HFFc6 (cell line): ENCODE data around the gene ANKRD2. TPM values are rescaled to one million over a fixed set of nuclear protein-coding genes. Genes with fewer than 3 reads are reported as not detected.
A peak's percentile ranks its signal among the peaks of the same experiment; 100 is the strongest.

ENCODE experiments used
- DNase-seq: peaks from one replicate; pipeline ENCODE4 v3.0.0-alpha.2; 2018
- H3K27ac Mint-ChIP-seq: 2 replicates; pipeline ENCODE4 v1.8.0; 2020; ENCODE audit warnings: mild to moderate bottlenecking, mixed read lengths
- H3K27me3 Mint-ChIP-seq: 2 replicates; pipeline ENCODE4 v1.8.0; 2021; ENCODE audit warnings: mild to moderate bottlenecking, moderate library complexity, mixed read lengths; ENCODE audit not compliant: insufficient read depth
- H3K36me3 Mint-ChIP-seq: 2 replicates; pipeline ENCODE4 v1.8.0; 2021; ENCODE audit warnings: low read depth, mixed read lengths
- H3K4me1 Mint-ChIP-seq: 2 replicates; pipeline ENCODE4 v1.8.0; 2020; ENCODE audit warnings: low read depth, mixed read lengths
- H3K4me3 Mint-ChIP-seq: 2 replicates; pipeline ENCODE4 v1.8.0; 2020; ENCODE audit warnings: mild to moderate bottlenecking, moderate library complexity, mixed read lengths
- H3K9me3 Mint-ChIP-seq: 2 replicates; pipeline ENCODE4 v1.8.0; 2020; ENCODE audit warnings: mild to moderate bottlenecking, mixed read lengths
- CTCF ChIP-seq: fragments of 200-600 bp; sonication (generic); IDR thresholded peaks from 2 replicates; pipeline ENCODE4 v1.5.0; 2021; ENCODE audit warnings: antibody characterized with exemption, mild to moderate bottlenecking
- total RNA-seq, 6 experiments: library from RNA; stranded (reverse); fragmentation: NEBNext Ultra II Directional; extraction: Animal tissue kit (Norgen Biotek cat#: 25700); gene quantifications; 2 replicates in 1 of 6; 3 replicates in 5 of 6; pipeline ENCODE4 v1.2.3, GENCODE V29; 2021

The ANKRD2 gene
- total RNA-seq, 6 experiments from 2014 or later: 0.31 to 7.7 (median 6.5) TPM

DNA sequence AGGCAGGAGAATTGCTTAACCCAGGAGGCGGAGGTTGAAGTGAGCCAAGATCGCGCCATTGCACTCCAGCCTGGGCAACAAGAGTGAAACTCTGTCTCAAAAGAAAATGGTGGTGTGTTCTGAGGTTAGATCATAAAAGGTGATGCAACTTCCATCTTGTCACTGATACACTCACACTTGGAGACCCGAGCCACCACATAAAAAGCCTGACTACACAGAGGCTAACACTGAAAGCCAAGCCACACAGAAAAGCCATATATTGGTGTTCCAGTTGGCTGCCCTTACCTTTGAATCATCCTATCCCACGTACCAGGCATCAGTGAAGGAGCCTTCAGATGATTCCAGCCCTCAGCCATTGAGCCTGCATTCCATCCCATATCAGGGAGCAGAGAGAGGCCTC lies 56.7 kb downstream of the ANKRD2 start:
- Mint-ChIP-seq H3K27ac (no peak overlapping the region), H3K27me3 (no peaks in the 10 kb centered on the region), H3K36me3 (no peaks in the 10 kb centered on the region), H3K4me3 (no peak overlapping the region), H3K9me3 (no peaks in the 10 kb centered on the region), H3K4me1 (peaks cover 23% of the 10 kb centered on the region)
- no peak for TF ChIP-seq CTCF
- DNase-seq: no peak

- Mint-ChIP-seq H3K36me3 (no peaks in the 10 kb centered on the region), H3K27ac (0 out of 2 replicates have a peak overlapping the region, but pooled peaks have one; percentile 18), H3K9me3 (no peaks in the 10 kb centered on the region), H3K4me1 (peaks cover 23% of the 10 kb centered on the region), H3K27me3 (no peaks in the 10 kb centered on the region), H3K4me3 (no peak overlapping the region)
- DNase-seq: no peak
- no peak for TF ChIP-seq CTCF
Observed at GRCh38 chr10:97631098-97631497, 58.5 kb downstream of the ANKRD2 start.

DNA sequence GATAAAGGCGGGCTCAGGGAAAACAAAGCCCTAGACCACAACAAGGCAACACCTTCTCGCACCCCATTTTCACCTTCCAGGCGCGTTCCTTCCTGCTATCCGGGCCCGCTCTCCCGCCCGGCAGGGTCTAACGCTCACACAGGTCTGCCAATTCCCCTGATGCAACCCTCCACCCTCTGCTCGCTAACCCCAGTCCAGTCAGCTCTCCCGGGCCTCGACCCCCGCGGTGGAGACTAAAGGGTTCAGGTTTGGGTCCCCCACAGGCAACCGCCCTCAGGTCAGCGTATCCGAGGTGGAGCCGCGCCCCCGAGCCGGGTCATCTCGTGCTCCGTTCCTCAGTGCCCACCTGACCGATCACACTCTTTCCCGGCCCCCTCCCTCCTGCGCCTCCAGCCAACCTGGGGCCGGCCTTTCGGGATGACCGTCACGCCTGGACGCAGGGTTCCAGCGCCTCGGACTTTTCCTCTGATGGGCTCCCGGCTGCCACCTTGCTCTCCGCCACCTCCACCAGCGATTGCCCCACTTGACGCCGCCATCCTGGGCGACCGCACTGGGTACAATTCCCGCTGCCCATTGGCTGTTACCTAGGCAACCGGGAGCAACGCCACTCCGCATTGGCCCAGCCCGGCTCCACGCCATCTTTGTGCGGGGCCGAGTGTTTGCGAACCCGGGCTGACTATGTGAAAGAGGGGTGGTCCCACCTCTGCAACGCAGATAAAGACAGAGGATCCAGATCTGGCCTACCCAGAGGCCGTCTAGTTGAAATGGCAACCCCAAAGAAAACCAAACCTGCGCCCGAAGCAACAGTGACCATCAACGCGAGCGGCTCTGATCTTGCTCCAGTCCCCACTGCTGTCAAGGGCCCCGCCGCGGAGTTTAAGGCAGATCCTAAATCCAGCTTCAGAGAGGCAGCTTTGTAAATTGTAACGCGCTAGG lies 60.6 kb downstream of the ANKRD2 start, which contains the start of gene MORN4:
MORN4 (minus strand) TSS at position 552 of the 936 bp plus-strand sequence. CDS start 13,847 bp downstream, outside the sequence.
- peak; percentile 89 for DNase-seq
- TF ChIP-seq CTCF: no peak
- H3K36me3 Mint-ChIP-seq: no peaks in the 10 kb centered on the region
- H3K4me3 Mint-ChIP-seq: peak within 1 kb of the TSS; percentile 96
- peaks cover 23% of the 10 kb centered on the region for H3K4me1 Mint-ChIP-seq
- no peaks in the 10 kb centered on the region for H3K27me3 Mint-ChIP-seq
- H3K9me3 Mint-ChIP-seq: no peaks in the 10 kb centered on the region
- peak within 1 kb of the TSS; percentile 84 for H3K27ac Mint-ChIP-seq

Other genes with a start within 250 kb of the ANKRD2 start
- 1 to 10 TPM; 2.2 to 2.9 (median 2.6) TPM for gene FRAT2, start 238.1 kb upstream of the ANKRD2 start, total RNA-seq
- 10 to 100 TPM; 37.3 to 46.6 (median 42.2) TPM for gene RRP12, start 171.4 kb upstream of the ANKRD2 start, total RNA-seq
- 100 to 1,000 TPM; 505 to 594 (median 542) TPM for gene PGAM1, start 146.6 kb upstream of the ANKRD2 start, total RNA-seq
- gene EXOSC1, start 126.8 kb upstream of the ANKRD2 start, total RNA-seq: 10 to 100 TPM; 36.2 to 42.8 (median 39.9) TPM
- 10 to 100 TPM; 60.7 to 64.9 (median 63.1) TPM for gene ZDHHC16, start 126.6 kb upstream of the ANKRD2 start, total RNA-seq
- gene MMS19, start 74.4 kb upstream of the ANKRD2 start, total RNA-seq: 10 to 100 TPM; 53.8 to 61.2 (median 56.3) TPM
- 10 to 100 TPM; 31.3 to 42.1 (median 34.8) TPM for gene UBTD1, start 73.9 kb upstream of the ANKRD2 start, total RNA-seq
- under 1 TPM; 0.26 to 0.66 (median 0.46) TPM for gene HOGA1, start 11.6 kb downstream of the ANKRD2 start, total RNA-seq
- not detected for gene C10orf62, start 16.9 kb downstream of the ANKRD2 start, total RNA-seq
- 10 to 100 TPM in 3 of 6 experiments, 1 to 10 TPM in 3; 9.4 to 11.3 (median 10.1) TPM for gene MORN4, start 60.7 kb downstream of the ANKRD2 start, total RNA-seq
- gene PI4K2A, start 67.9 kb downstream of the ANKRD2 start, total RNA-seq: 10 to 100 TPM; 26.7 to 35.3 (median 31.6) TPM
- 10 to 100 TPM; 28.2 to 44.8 (median 39.5) TPM for gene AVPI1, start 114.5 kb downstream of the ANKRD2 start, total RNA-seq
- gene MARVELD1, start 141.0 kb downstream of the ANKRD2 start, total RNA-seq: 10 to 100 TPM; 76.7 to 94.7 (median 80.9) TPM
- gene ZFYVE27, start 164.3 kb downstream of the ANKRD2 start, total RNA-seq: 10 to 100 TPM; 16.6 to 23.0 (median 18.3) TPM
- gene SFRP5, start 199.2 kb downstream of the ANKRD2 start, total RNA-seq: not detected